Uterus (tissue), 4 donors: Measurements from ENCODE around the gene ARMC8. TPM values are rescaled to one million over a fixed set of nuclear protein-coding genes. Genes with fewer than 3 reads are reported as not detected.

Experiments used
- DNase-seq, 2 donors: peaks; one replicate each; pipeline ENCODE4 v3.0.0-alpha.2; 2019 to 2020
- H3K27ac ChIP-seq, 2 donors: fragments of 200-600 bp; sonication (generic); 1 replicate in 1 of 2; 2 replicates in 1 of 2; pipeline ENCODE4 v1.5.1; 2016 to 2018
- H3K27me3 ChIP-seq, 2 donors: fragments of 200-600 bp; sonication (generic); one replicate each; pipeline ENCODE4 v1.5.1; 2018 to 2019; ENCODE audit warnings: control low read depth in 1 of 2
- H3K36me3 ChIP-seq, 2 donors: fragments of 200-600 bp; sonication (generic); one replicate each; pipeline ENCODE4 v1.5.1; 2019; ENCODE audit warnings: control low read depth in 1 of 2
- H3K4me1 ChIP-seq, 2 donors: fragments of 200-600 bp; sonication (generic); one replicate each; pipeline ENCODE4 v1.5.1; 2018 to 2019; ENCODE audit warnings: control low read depth in 1 of 2
- H3K4me3 ChIP-seq, 2 donors: fragments of 200-600 bp; sonication (generic); 1 replicate in 1 of 2; 2 replicates in 1 of 2; pipeline ENCODE4 v1.5.1; 2018 to 2019; ENCODE audit warnings: mild to moderate bottlenecking in 1 of 2
- H3K9me3 ChIP-seq, 2 donors: fragments of 200-600 bp; sonication (generic); one replicate each; pipeline ENCODE4 v1.5.1; 2019; ENCODE audit warnings: control low read depth in 1 of 2
- POLR2A ChIP-seq, 2 donors: fragments of 450-650 bp; IDR thresholded peaks; one replicate each; pipeline ENCODE4 v1.6.1; 2016; ENCODE audit warnings: antibody characterized with exemption in 2 of 2, mild to moderate bottlenecking in 1 of 2, moderate library complexity in 1 of 2
- intact Hi-C: fragments of 100-400 bp; cut with DNase I; formaldehyde crosslinking; loops from one replicate; pipeline ENCODE4 v1.15.1; 2023; ENCODE audit warnings: low total_unique reads
- total RNA-seq, 4 donors: library from RNA; depleted of rRNA in 3 of 4; stranded (reverse); fragments of >200 nt in 3 of 4; gene quantifications; one replicate each; pipeline versions ENCODE4 v1.1.0 to v1.2.4, GENCODE V29; 2014 to 2023
- TF ChIP-seq, protein P1 (sequence below), 4 experiments: fragments of 200-600 bp in 2 of 4; fragments of 450-650 bp in 2 of 4; sonication (generic) in 2 of 4; IDR thresholded peaks; one replicate each; pipeline ENCODE4 v1.5.1; 2016 to 2019; ENCODE audit warnings: antibody characterized with exemption in 4 of 4, mild to moderate bottlenecking in 2 of 4, moderate library complexity in 1 of 4
- donor health status: DM: yes; HTN: yes; CAD: no.

The ARMC8 gene
- total RNA-seq, 4 donors from 2014 or later = 38.7 to 85.1 (median 64.6) TPM

DNA sequence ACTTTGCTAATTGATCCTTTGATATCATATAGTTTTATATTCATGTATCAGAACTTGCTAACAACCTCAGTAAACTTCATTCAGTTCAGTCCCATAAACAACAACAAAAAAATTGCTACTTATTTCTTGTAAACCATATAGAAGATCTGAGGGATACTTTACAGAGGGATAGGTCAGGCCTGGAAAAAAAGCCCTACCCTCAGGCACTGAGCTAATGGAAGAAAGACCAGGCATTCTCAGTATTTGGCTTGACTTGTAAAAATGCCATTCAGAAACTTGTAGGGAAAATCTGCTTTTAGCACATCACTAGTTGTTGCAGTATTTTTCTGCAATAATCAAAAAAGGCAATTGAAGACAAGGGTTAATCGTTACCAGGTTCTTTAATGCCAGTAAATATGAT lies 33.1 kb downstream of the ARMC8 start:
- no peak for DNase-seq
- TF ChIP-seq, protein P1, sequence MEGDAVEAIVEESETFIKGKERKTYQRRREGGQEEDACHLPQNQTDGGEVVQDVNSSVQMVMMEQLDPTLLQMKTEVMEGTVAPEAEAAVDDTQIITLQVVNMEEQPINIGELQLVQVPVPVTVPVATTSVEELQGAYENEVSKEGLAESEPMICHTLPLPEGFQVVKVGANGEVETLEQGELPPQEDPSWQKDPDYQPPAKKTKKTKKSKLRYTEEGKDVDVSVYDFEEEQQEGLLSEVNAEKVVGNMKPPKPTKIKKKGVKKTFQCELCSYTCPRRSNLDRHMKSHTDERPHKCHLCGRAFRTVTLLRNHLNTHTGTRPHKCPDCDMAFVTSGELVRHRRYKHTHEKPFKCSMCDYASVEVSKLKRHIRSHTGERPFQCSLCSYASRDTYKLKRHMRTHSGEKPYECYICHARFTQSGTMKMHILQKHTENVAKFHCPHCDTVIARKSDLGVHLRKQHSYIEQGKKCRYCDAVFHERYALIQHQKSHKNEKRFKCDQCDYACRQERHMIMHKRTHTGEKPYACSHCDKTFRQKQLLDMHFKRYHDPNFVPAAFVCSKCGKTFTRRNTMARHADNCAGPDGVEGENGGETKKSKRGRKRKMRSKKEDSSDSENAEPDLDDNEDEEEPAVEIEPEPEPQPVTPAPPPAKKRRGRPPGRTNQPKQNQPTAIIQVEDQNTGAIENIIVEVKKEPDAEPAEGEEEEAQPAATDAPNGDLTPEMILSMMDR (IDR thresholded peaks at IDR 0.05) = no peak
- no peak for TF ChIP-seq POLR2A (IDR thresholded peaks at IDR 0.05)
- no peak overlapping the region for H3K4me3 ChIP-seq
- intact Hi-C loops = no loop called here
- no peaks in the 10 kb centered on the region for H3K36me3 ChIP-seq
- H3K4me1 ChIP-seq = peaks cover 0 to 4% of the 10 kb centered on the region in 2 donors
- no peaks in the 10 kb centered on the region for H3K27me3 ChIP-seq
- no peak overlapping the region for H3K27ac ChIP-seq
- H3K9me3 ChIP-seq = no peaks in the 10 kb centered on the region

DNA sequence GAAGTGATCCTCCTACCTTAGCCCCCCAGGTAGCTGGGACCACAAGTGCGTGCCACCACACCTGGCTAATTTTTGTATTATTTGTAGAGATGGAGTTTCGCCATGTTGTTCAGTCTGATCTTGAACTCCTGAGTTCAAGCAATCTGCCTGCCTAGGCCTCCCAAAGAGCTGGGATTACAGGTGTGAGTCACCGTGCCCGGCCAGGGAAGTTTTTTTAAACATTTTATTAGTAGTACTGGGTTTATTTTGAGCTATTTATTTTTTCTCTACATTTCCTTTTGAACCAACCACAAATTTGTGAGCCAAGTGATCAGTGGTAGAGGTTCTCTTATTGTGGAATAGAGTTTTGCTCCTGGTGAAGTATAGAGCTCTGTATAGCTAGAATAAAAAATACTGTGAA lies 33.7 kb downstream of the ARMC8 start:
- Histone ChIP-seq H3K36me3 (no peaks in the 10 kb centered on the region), H3K4me1 (peaks cover 0 to 4% of the 10 kb centered on the region in 2 donors), H3K9me3 (no peaks in the 10 kb centered on the region), H3K4me3 (no peak overlapping the region), H3K27me3 (no peaks in the 10 kb centered on the region), H3K27ac (no peak overlapping the region)
- intact Hi-C loops = no loop called here
- TF ChIP-seq, protein P1 (IDR thresholded peaks at IDR 0.05) = no peak
- TF ChIP-seq POLR2A (IDR thresholded peaks at IDR 0.05) = no peak
- no peak for DNase-seq

DNA sequence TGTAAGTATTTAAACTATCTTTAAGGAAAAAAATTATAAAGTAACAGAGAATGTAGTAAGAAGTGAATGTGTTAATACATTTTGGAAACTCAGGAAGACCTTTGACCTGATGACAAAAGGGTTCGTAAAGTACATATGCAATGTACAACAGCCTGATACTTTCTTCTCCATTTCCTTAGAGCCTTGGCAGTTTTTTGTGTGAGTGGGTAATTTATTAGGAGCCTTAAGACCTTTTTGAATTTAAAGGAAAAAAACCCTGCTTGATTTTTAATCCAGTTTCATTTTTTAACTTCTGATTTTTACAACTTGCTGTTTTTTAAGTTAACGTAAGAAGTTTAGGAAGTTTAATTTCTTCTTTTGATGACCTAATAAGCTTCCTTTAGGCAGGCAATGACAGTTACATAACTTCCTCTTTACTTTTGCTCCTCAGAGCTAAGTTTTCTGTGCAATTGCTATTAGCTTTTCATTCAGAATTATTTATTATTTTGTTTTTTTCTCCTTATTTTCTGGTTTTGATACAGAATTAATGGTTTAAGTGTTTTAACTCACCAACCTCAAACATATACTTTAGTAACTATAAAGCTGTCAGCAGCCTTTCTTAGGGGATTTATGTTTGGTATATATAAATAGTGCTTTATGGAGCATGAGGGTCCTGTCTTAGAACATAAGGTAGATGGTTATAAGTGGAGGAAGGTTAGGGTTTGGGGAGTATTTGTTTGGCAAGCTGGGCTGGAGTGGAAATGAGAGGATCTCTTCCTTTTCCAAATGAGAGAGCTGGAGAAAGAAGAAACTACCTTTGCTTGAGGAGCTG lies 35.2 kb downstream of the ARMC8 start:
- TF ChIP-seq POLR2A (IDR thresholded peaks at IDR 0.05) = no peak
- TF ChIP-seq, protein P1 (IDR thresholded peaks at IDR 0.05) = no peak
- H3K4me1 ChIP-seq = peaks cover 0 to 4% of the 10 kb centered on the region in 2 donors
- intact Hi-C loops = no loop called here
- no peak overlapping the region for H3K27ac ChIP-seq
- no peaks in the 10 kb centered on the region for H3K27me3 ChIP-seq
- H3K9me3 ChIP-seq = no peaks in the 10 kb centered on the region
- H3K36me3 ChIP-seq = no peaks in the 10 kb centered on the region
- no peak overlapping the region for H3K4me3 ChIP-seq
- DNase-seq = no peak

DNA sequence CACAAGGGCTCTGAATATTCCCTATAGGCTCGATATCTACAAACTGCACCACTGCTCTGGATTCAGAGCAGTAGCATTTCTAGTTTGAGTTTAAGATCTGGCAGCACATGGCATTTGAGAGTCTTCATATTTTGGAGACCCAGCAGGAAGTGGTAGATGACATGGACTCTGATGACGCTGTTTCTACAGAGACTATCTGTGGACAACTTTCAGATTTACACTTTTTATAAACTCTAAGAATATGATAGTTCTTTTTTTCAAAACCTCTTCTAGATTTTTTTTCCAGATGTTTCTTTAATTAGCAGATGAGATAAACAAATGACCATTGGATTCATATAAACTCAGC lies 35.8 kb downstream of the ARMC8 start:
- H3K36me3 ChIP-seq = no peaks in the 10 kb centered on the region
- H3K27ac ChIP-seq = no peak overlapping the region
- no peak overlapping the region for H3K4me3 ChIP-seq
- intact Hi-C loops = no loop called here
- TF ChIP-seq, protein P1 (IDR thresholded peaks at IDR 0.05) = no peak
- no peak for TF ChIP-seq POLR2A (IDR thresholded peaks at IDR 0.05)
- DNase-seq = no peak
- no peaks in the 10 kb centered on the region for H3K9me3 ChIP-seq
- no peaks in the 10 kb centered on the region for H3K27me3 ChIP-seq
- H3K4me1 ChIP-seq = peaks cover 0 to 4% of the 10 kb centered on the region in 2 donors

DNA sequence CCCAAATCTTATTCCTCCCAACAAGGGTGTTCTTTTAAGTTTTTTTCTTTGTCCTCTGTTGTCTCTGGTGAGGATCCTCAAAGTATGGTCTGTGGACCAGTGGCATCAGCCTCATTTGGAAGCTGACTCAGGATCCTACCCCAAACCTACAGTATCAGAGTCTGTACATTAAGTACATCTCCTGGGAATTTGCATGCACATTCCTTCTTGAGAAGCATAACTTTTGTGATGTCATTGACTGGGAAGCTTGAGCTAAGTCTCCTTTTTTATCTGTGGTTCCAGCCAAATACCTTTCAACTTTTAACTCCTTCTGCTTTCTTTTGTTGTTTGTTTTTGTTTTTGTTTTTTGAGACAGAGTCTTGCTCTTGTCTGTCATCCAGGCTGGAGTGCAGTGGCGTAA lies 40.5 kb downstream of the ARMC8 start:
- no peaks in the 10 kb centered on the region for H3K4me1 ChIP-seq
- no peaks in the 10 kb centered on the region for H3K9me3 ChIP-seq
- no peak for TF ChIP-seq POLR2A (IDR thresholded peaks at IDR 0.05)
- TF ChIP-seq, protein P1 (IDR thresholded peaks at IDR 0.05) = no peak
- DNase-seq = no peak
- H3K36me3 ChIP-seq = no peaks in the 10 kb centered on the region
- H3K27ac ChIP-seq = no peak overlapping the region
- no peak overlapping the region for H3K4me3 ChIP-seq
- intact Hi-C loops = no loop called here
- no peaks in the 10 kb centered on the region for H3K27me3 ChIP-seq
